IMR-90 (cell line): ENCODE results near the gene MAP3K5. TPM values are rescaled to one million over a fixed set of nuclear protein-coding genes. Genes with fewer than 3 reads are reported as not detected.

Experiments used
- ATAC-seq: fragments of 200-7000 bp; cut with Tn5 transposase; 2 replicates; pipeline ENCODE4 v1.9.1; 2020; ENCODE audit warnings: low read depth, mild to moderate bottlenecking, moderate library complexity
- BruUV-seq: library from RNA; stranded (reverse); fragments of 400-500 nt; replicated peaks from 2 replicates; lab custom pipeline; 2021; lab: Mats Ljungman, UMichigan
- CTCF ChIA-PET: fragments of 300-600 bp; formaldehyde crosslinking; extraction: SDS; loops from one replicate; lab custom pipeline; 2021; ENCODE audit warnings: antibody characterized with exemption; lab: Yijun Ruan, JAX
- POLR2A ChIA-PET: fragments of 300-600 bp; sonication (Branson Sonifier 250); formaldehyde crosslinking; loops from one replicate; lab custom pipeline; 2022; ENCODE audit warnings: antibody characterized with exemption; ENCODE audit not compliant: unreplicated experiment; lab: Charles Lee
- DNase-seq: peaks from one replicate; pipeline ENCODE4 v3.0.0; 2013
- H2AFZ ChIP-seq: replicated peaks from 2 replicates; pipeline ENCODE3; 2013; ENCODE audit warnings: low read length, mild to moderate bottlenecking; ENCODE audit not compliant: poor library complexity
- H2AK5ac ChIP-seq: 2 replicates; pipeline ENCODE4 v1.6.1; 2013; ENCODE audit warnings: low read depth, low read length, inconsistent platforms
- H2AK9ac ChIP-seq: replicated peaks from 2 replicates; pipeline ENCODE3; 2013; ENCODE audit warnings: mild to moderate bottlenecking, low read depth, low read length, moderate library complexity; ENCODE audit not compliant: poor library complexity
- H2BK120ac ChIP-seq: 2 replicates; pipeline ENCODE4 v1.6.1; 2013; ENCODE audit warnings: low read depth, low read length, inconsistent platforms
- H2BK15ac ChIP-seq: 3 replicates; pipeline ENCODE4 v1.6.1; 2013; ENCODE audit warnings: low read depth, low read length, inconsistent platforms
- H2BK20ac ChIP-seq: 2 replicates; pipeline ENCODE4 v1.6.1; 2013; ENCODE audit warnings: low read depth, mild to moderate bottlenecking, inconsistent platforms, low read length, moderate library complexity
- H2BK5ac ChIP-seq: 2 replicates; pipeline ENCODE4 v1.6.1; 2013; ENCODE audit warnings: mild to moderate bottlenecking, low read depth, low read length, inconsistent platforms; ENCODE audit not compliant: poor library complexity, severe bottlenecking
- H3K14ac ChIP-seq: replicated peaks from 2 replicates; pipeline ENCODE4 v1.6.1; 2013; ENCODE audit warnings: low read depth, low read length, inconsistent platforms
- H3K18ac ChIP-seq: 2 replicates; pipeline ENCODE4 v1.6.1; 2013; ENCODE audit warnings: low read depth, low read length, control low read depth
- H3K23ac ChIP-seq: 2 replicates; pipeline ENCODE4 v1.6.1; 2013; ENCODE audit warnings: low read depth, low read length, inconsistent platforms
- H3K27ac ChIP-seq: 2 replicates; pipeline ENCODE4 v1.5.1; 2013; ENCODE audit warnings: mild to moderate bottlenecking, control low read depth, low read length; ENCODE audit not compliant: insufficient read depth
- H3K27me3 ChIP-seq: 2 replicates; pipeline ENCODE4 v1.6.1; 2013; ENCODE audit warnings: low read length; ENCODE audit not compliant: control insufficient read depth, insufficient read depth
- H3K36me3 ChIP-seq: 2 replicates; pipeline ENCODE4 v1.6.1; 2013; ENCODE audit warnings: low read length, mixed read lengths; ENCODE audit not compliant: control insufficient read depth, insufficient read depth
- H3K4ac ChIP-seq: 2 replicates; pipeline ENCODE4 v1.6.1; 2013; ENCODE audit warnings: low read depth, low read length, inconsistent platforms
- H3K4me1 ChIP-seq: 2 replicates; pipeline ENCODE4 v1.6.1; 2013; ENCODE audit warnings: low read length, mixed read lengths; ENCODE audit not compliant: control insufficient read depth, insufficient read depth
- H3K4me2 ChIP-seq: 2 replicates; pipeline ENCODE4 v1.6.1; 2013; ENCODE audit warnings: low read depth, mild to moderate bottlenecking, control low read depth, low read length, moderate library complexity
- H3K4me3 ChIP-seq: 2 replicates; pipeline ENCODE4 v1.5.1; 2013; ENCODE audit warnings: low read depth, mild to moderate bottlenecking, control low read depth, low read length, moderate library complexity; ENCODE audit not compliant: insufficient read depth
- H3K56ac ChIP-seq: 2 replicates; pipeline ENCODE4 v1.6.1; 2013; ENCODE audit warnings: low read length, inconsistent platforms; ENCODE audit not compliant: insufficient read depth; ENCODE audit errors: extremely low read depth
- H3K79me1 ChIP-seq, 2 experiments: 2 replicates each; pipeline ENCODE4 v1.6.1; 2013; ENCODE audit warnings: low read length in 2 of 2, inconsistent platforms in 1 of 2, low read depth in 1 of 2
- H3K9ac ChIP-seq: 2 replicates; pipeline ENCODE4 v1.6.1; 2013; ENCODE audit warnings: low read depth, low read length, control low read depth
- H3K9me1 ChIP-seq: 2 replicates; pipeline ENCODE4 v1.6.1; 2013; ENCODE audit warnings: low read length, inconsistent platforms; ENCODE audit not compliant: insufficient read depth
- H3K9me3 ChIP-seq: 2 replicates; pipeline ENCODE4 v1.6.1; 2013; ENCODE audit warnings: low read length; ENCODE audit not compliant: control insufficient read depth, insufficient read depth
- H4K20me1 ChIP-seq: 2 replicates; pipeline ENCODE4 v1.6.1; 2013; ENCODE audit warnings: low read length, inconsistent platforms; ENCODE audit not compliant: insufficient read depth
- H4K5ac ChIP-seq: 2 replicates; pipeline ENCODE4 v1.6.1; 2013; ENCODE audit warnings: mild to moderate bottlenecking, low read depth, low read length, control low read depth
- H4K8ac ChIP-seq, 2 experiments: 2 replicates each; pipeline ENCODE4 v1.6.1; 2013; ENCODE audit warnings: low read depth in 2 of 2, low read length in 2 of 2, control low read depth in 1 of 2, inconsistent platforms in 1 of 2
- H4K91ac ChIP-seq: 2 replicates; pipeline ENCODE4 v1.6.1; 2013; ENCODE audit warnings: low read depth, low read length, inconsistent platforms; ENCODE audit not compliant: insufficient read depth
- CTCF ChIP-seq: conservative IDR thresholded peaks from 2 replicates; pipeline ENCODE4 v1.5.1; 2012; ENCODE audit warnings: mild to moderate bottlenecking, low read depth, low read length, improper control_type of control experiment
- MXI1 ChIP-seq: IDR thresholded peaks from 2 replicates; pipeline ENCODE4 v1.6.1; 2012; ENCODE audit warnings: low read depth, mild to moderate bottlenecking, low read length, moderate library complexity, borderline replicate concordance
- WGBS, 2 experiments: methylation state at CpG; one replicate each; pipeline versions ENCODE4 v1.1.5 to v1.1.7; 2013; ENCODE audit warnings: missing lambda C conversion rate in 2 of 2; ENCODE audit not compliant: insufficient read length in 1 of 2; ENCODE audit errors: extremely low coverage in 2 of 2; 5-methylcytosine and 5-hydroxymethylcytosine counted together
- dilution Hi-C: fragments of 300-500 bp; cut with HindIII; formaldehyde crosslinking; loops from one replicate; pipeline ENCODE4 v1.14.3; 2018; ENCODE audit warnings: low sequenced_read_pairs; ENCODE audit not compliant: unreplicated experiment
- in situ Hi-C: fragments of 300-500 bp; cut with MboI; formaldehyde crosslinking; loops from 3 replicates; pipeline ENCODE4 v1.14.3; 2019; ENCODE audit warnings: low sequenced_read_pairs, inconsistent platforms, mixed read lengths
- intact Hi-C: fragments of 100-400 bp; cut with micrococcal nuclease; formaldehyde crosslinking; loops from 2 replicates; pipeline ENCODE4 v1.10.0; 2022
- polyA plus RNA-seq, 3 experiments: library from polyadenylated mRNA; depleted of rRNA; stranded (reverse); fragments of >200 nt; gene quantifications; 2 replicates each; pipeline ENCODE4 v1.2.3, GENCODE V29; 2012; ENCODE audit warnings: low replicate concordance in 1 of 3
- total RNA-seq: library from RNA; depleted of rRNA; stranded (reverse); fragments of >200 nt; gene quantifications from 2 replicates; pipeline ENCODE4 v1.2.3, GENCODE V29; 2012

MAP3K5 gene
- total and polyA plus RNA-seq, 2 of the 4 experiments (the other 2 are of a cell fraction): 5.4 to 17.6 TPM

DNA sequence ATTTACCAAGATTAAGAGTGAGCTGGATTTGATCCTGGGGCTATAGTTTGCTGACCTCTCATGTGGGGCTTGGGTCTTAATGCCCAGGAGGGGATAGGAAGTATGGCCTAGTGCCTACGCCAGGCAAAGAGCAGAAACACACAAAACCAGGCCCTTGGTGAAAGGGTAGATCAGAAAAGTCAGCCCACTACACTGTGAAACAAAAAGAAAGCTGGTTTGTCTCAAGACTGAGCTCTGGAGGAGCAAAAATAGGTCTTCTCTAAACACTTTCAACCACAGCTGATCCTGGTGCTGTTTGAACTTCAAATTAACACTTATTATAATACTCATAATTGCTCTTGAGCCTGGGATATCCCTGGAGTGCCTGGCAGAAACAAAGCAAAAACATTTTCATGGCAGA is 167.0 kb downstream of the MAP3K5 start:
- BruUV-seq: no TSS peak
- H2AFZ ChIP-seq: no peak overlapping the region
- peak overlapping the region; percentile 30; the same call in 1 of the 2 replicates for H3K23ac ChIP-seq
- no peaks in the 10 kb centered on the region for H3K9me3 ChIP-seq
- dilution Hi-C loops: no loop called here
- peak overlapping the region; percentile 30 for H4K91ac ChIP-seq
- no peak for TF ChIP-seq MXI1
- TF ChIP-seq CTCF: no peak
- peak overlapping the region; percentile 51 for H3K4ac ChIP-seq
- H2AK9ac ChIP-seq: no peak overlapping the region
- peaks cover 7% of the 10 kb centered on the region for H3K36me3 ChIP-seq
- POLR2A ChIA-PET: no interaction called here
- peaks cover 7% of the 10 kb centered on the region; the same call in 1 of the 2 replicates for H3K9me1 ChIP-seq
- WGBS, 2 experiments: no CpG with 5 or more reads among the region's 1 CpG
- H4K20me1 ChIP-seq: no peaks in the 10 kb centered on the region
- peak overlapping the region; percentile 22; the same call in 2 of the 3 replicates for H2BK15ac ChIP-seq
- H2AK5ac ChIP-seq: peak overlapping the region; percentile 85; the same call in 1 of the 2 replicates
- H3K79me1 ChIP-seq: peaks cover 0 to 34% of the 10 kb centered on the region in 2 experiments; a peak in 3 of 4 replicates
- H3K14ac ChIP-seq: peak overlapping the region; percentile 97
- intact Hi-C loops: no loop called here
- peak overlapping the region; percentile 83; the same call in 1 of the 2 replicates for H4K5ac ChIP-seq
- H3K27me3 ChIP-seq: no peaks in the 10 kb centered on the region
- H3K56ac ChIP-seq: no peak overlapping the region
- peak overlapping the region; percentile 49 for H2BK20ac ChIP-seq
- H3K18ac ChIP-seq: peak overlapping the region; percentile 74
- H3K27ac ChIP-seq: peak overlapping the region; percentile 87; the same call in 1 of the 2 replicates
- H4K8ac ChIP-seq: peak overlapping the region; percentile 60 to 61; a peak in 1 of 4 replicates
- ATAC-seq (no peak), DNase-seq (no peak)
- H2BK5ac ChIP-seq: peak overlapping the region; percentile 64
- H2BK120ac ChIP-seq: peak overlapping the region; percentile 52; the same call in 1 of the 2 replicates
- no peak overlapping the region; the same call in 1 of the 2 replicates for H3K4me2 ChIP-seq
- CTCF ChIA-PET: interaction anchor here (0.6 to 2.9 kb wide), 5 partner anchors 11 to 167 kb away, joined by 3 to 13 read pairs (median 4); partner anchors contain the start of gene MAP3K5
- H3K4me3 ChIP-seq: no peak overlapping the region
- in situ Hi-C loops: no loop called here
- no peak overlapping the region for H3K9ac ChIP-seq
- H3K4me1 ChIP-seq: peaks cover 14% of the 10 kb centered on the region
